IPS DF 4.7 (cell line): Measurements from ENCODE around the gene IPCEF1.

ENCODE experiments used
- DNase-seq: peaks from one replicate; pipeline ENCODE4 v3.0.0-alpha.2; 2013; ENCODE audit warnings: low spot score; ENCODE audit errors: extremely low read depth

The IPCEF1 gene

DNA sequence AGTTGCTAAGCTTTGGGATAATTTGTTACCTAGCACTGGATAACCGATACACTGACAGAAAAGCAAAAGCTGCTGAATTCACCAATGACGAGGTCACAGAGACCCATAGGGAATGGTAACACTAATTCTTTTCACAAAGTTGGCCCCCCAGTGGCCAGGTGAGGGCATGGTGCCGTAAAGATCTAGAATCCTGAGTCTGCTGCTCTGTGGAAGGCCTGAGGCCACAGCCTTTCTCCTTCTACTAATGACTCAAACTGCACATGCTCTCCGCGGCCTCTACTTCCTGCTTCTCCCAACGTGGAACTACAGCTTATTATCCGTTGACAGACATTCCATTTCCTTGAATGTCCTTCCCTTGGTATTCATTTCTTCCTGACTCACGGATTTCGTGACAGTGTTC lies 190.5 kb downstream of the IPCEF1 start:
- DNase-seq: no peak

GRCh38 chr6:154165478-154165877 lies 191.1 kb downstream of the IPCEF1 start:
- DNase-seq: no peak

DNA sequence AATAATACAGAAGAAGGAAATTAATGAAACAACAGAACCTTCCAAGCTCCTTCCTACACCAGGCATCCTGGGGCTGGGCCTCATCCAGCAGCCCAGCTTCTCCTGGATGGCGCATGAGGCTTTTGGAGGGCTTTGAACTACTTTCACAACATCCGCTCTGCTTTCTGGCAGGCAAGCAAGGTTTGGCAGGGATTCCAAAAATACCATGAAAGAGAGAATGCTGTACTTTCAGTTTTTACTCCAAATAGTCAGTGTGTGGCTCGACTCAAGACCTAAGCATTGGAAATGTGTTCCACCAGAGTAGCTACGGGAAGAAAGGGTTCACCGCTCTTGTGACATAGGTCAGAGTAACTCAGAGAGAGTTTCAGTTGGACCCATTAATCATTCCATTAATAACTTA lies 192.2 kb downstream of the IPCEF1 start:
- DNase-seq: no peak

GRCh38 chr6:154161689-154162088 lies 194.9 kb downstream of the IPCEF1 start:
- no peak for DNase-seq

DNA sequence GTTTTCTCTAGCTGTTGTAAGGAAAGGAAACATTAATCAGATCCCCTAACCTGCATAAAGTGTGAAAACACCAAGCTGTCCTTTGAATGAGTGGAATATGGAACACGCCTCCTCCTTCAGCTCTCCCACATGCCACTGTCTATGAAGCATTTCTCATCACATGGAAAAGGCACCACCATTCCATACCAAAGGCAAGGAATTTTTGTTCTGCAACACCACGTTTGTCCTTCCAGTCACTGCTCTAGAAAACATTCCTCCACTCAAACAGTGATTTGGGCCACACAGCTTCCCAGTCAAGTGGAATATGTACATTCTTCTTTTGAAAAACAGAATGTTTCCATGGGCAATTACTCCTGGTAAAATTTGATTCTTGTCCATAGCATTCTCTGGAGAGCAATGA lies 197.5 kb downstream of the IPCEF1 start:
- no peak for DNase-seq

- no peak for DNase-seq
Observed at GRCh38 chr6:154157706-154158105, 198.9 kb downstream of the IPCEF1 start.

GRCh38 chr6:154157082-154157481 lies 199.5 kb downstream of the IPCEF1 start:
- DNase-seq: no peak

- no peak for DNase-seq
Observed at GRCh38 chr6:154156135-154156896, 200.3 kb downstream of the IPCEF1 start.

GRCh38 chr6:154154389-154154967 lies 202.1 kb downstream of the IPCEF1 start:
- DNase-seq: no peak

GRCh38 chr6:154143753-154144152 lies 212.8 kb downstream of the IPCEF1 start:
- DNase-seq: no peak

DNA sequence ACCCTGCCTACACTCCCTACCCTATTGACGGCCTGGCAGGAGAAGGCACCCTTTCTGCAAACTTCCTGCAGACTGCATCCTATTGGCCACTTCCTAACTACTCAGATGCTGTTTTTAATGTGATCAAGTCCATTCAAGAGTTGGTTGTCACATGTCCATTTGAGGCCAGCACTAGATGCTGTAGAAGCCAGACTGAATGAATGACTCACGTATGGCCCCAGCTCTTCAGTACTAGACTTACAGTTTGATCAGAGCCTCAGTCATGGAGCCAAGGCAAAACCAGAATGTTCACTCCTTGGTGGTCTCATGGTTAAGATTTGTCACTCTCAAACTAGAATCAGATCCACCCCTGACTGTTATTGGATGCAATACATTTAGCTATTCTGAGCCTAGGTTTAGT lies 215.9 kb downstream of the IPCEF1 start:
- no peak for DNase-seq

DNA sequence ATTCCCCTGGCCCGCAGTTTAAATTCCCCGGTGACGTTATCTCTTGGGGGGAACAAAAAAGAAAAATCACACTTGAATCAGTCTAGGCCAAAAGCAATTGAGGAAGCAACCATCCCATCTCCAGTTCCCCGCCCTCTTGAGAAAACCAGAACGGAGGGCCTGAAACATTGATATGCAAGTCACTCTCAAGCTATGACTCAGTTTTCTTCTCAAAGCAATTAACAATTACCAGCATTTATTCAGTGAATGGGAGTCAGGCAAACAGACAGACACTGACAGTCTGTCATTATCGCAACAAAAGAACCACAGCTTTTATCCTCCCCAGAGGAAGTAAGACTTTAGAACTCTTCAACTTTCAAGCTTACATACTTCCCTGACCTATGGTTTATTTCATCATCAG lies 216.7 kb downstream of the IPCEF1 start:
- no peak for DNase-seq

DNA sequence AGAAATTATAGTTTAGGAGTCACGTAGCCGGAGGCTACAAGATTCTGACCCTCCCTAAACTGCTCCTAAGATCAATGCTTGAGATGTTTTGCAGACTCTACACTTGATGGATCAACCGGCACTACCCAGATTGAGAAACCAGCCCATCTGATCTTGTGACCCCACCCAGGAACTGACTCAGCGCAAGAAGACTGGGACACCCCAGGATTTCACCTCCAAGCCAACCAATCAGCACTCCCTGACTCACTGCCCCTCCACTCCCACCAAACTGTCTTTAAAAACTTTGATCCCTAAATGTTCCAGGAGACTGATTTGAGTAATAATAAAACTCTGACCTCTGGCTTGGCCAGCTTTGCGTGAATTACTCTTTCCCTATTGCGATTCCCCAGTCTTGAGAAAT lies 217.8 kb downstream of the IPCEF1 start:
- DNase-seq: no peak

DNA sequence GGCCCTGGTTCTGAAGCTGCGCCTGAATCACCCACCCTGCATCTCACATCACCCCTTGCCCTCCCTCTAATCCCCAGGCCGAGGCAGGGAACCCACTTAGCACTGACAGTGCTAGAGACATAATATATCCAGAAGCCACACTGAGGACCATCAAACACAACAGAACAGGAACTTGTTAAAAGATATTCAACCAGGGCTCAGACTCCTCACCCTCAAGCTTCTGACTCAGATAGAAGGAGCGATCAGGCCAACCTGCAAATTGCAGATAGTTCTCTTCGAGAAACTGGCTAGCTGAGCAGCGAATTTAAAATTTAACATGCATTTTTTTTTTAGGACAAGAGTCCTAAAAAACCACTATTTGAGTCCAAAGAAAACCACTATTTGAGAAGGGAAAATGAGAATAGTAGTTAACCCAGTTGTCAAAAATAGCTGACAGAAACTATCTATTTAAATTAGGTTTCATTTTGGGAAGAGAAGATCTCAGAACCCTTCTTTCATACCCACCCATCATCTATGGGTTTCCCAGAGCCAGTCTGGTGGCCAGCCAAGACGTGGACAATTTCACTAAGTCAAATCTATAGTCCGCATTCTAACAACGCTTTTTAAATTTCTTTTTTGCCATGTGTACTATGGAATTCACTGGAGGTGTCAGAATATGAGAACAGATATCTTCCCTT lies 222.0 kb downstream of the IPCEF1 start:
- no peak for DNase-seq

- DNase-seq: peak; percentile 14
Observed at GRCh38 chr6:154127657-154128056, 228.9 kb downstream of the IPCEF1 start.

DNA sequence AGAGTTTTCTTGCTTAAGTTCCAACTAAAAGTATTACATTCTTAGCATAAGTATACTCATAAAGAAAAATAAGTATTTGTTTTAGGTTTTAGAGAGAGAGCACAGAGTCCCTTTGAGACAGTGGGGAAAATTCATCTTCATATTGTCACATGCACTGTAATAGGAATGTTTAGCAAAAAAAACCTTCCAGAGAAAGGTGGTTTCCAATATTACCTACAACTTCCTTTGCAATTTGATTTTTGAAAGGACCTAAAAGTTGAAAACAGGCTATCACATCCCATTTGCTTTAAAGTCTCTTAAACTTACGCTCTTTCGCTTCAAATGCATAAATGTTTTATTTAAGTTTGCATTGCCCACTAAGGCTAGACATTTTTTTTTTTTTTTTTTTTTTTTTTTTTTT lies 231.2 kb downstream of the IPCEF1 start:
- DNase-seq: no peak

GRCh38 chr6:154123155-154123956 lies 233.2 kb downstream of the IPCEF1 start:
- no peak for DNase-seq

DNA sequence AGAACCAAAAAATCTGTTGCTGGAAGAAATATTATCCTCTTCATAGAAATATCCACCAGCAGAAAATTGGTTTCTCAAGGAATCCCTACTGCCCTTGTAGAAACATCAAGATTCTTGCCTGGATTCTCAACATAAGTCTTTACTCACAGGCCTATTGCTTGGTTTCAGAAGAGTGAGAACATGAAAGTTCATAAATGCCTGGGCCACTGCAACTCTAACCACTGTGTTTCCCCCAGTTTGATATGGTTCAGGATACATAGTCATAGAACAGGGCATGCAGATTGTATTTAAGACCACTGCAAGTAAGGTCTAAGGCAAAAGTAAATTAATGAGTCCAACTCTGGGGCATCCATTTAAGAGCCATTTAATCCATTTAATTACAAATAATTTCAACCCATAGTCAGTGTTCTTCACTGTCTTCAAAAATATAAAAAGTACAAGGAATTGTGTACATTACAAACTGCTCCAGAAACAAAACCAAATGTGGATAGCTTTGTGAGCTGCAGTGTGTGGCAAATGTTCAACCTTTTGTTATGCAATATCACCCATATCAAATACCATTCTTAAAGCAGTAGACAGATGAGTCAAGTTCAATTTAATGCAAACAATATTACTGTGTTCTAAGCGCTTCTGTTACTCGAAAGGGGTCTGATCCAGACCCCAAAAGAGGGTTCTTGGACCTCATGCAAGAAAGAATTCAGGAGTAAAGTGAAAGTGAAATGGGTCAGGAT lies 234.2 kb downstream of the IPCEF1 start:
- DNase-seq: no peak

DNA sequence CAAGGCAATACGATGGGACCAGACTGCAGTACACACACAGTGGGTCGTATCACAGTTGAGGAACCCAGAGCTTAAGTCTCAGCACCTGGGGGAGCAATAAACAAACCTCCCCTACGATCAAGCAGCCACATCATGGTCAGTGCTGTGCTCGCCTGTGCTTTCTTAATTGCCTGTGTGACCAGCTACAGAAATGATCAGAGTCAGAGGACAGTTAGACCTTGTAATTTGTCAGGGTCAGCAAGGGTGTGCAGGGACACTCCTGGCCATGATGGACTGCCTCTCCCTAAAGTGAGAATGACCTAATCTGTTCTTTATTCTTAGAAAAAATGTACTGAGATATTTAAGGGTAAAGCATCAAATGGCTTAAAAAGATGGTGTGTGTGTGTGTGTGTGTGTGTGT lies 239.1 kb downstream of the IPCEF1 start:
- DNase-seq: no peak

DNA sequence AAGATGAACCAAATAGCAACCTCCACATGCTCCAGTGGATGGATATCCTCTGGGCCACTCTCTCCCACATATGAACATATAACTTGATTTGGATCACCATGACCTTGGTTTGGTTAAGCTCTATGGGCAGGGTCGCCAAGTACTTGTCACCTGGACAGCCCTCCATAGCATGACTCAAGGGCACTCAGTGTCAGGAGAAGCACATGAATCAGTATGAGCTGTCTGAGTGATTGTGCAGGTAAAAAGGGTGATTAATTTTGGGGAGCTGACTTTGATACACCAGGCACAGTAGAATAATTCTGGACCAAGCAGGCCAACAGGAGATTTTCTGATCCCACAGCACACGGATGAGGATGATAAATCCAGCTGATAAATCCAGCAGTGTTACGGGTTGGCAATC lies 243.2 kb downstream of the IPCEF1 start:
- no peak for DNase-seq

- no peak for DNase-seq
Observed at GRCh38 chr6:154112181-154112809, 244.3 kb downstream of the IPCEF1 start.
